ENCODE measurements around the gene SLC1A5.

DNA sequence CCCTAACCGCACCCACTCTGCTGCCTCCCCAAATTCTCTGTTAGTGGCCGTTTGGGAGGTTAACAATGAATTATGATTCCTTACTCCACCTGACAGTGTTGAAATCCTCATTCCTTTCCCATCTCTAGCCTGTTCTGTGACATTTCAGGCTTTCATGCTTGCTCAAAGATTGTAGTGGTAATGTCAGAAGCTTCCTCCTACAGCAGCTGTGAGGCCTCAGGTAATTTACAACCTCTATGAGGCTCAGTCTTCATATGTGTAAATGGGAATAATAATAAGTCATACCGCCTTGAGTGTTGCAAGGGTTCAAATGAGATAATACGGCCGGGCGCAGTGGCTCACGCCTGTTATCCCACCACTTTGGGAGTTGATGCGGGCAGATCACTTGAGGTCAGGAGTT is 977 bp upstream of the SLC1A5 start:
- TF ChIP-seq, protein P1, sequence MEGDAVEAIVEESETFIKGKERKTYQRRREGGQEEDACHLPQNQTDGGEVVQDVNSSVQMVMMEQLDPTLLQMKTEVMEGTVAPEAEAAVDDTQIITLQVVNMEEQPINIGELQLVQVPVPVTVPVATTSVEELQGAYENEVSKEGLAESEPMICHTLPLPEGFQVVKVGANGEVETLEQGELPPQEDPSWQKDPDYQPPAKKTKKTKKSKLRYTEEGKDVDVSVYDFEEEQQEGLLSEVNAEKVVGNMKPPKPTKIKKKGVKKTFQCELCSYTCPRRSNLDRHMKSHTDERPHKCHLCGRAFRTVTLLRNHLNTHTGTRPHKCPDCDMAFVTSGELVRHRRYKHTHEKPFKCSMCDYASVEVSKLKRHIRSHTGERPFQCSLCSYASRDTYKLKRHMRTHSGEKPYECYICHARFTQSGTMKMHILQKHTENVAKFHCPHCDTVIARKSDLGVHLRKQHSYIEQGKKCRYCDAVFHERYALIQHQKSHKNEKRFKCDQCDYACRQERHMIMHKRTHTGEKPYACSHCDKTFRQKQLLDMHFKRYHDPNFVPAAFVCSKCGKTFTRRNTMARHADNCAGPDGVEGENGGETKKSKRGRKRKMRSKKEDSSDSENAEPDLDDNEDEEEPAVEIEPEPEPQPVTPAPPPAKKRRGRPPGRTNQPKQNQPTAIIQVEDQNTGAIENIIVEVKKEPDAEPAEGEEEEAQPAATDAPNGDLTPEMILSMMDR (IDR thresholded peaks at IDR 0.05), result no peak
- TF ChIP-seq POLR2A (IDR thresholded peaks at IDR 0.05), result no peak
